HG02943 (cell line): ENCODE data around the gene RGCC.
A peak's percentile ranks its signal among the peaks of the same experiment; 100 is the strongest.

Source experiments
- ATAC-seq: cut with Tn5 transposase; IDR thresholded peaks from one replicate; pipeline ENCODE4 v1.9.1; 2021; ENCODE audit warnings: mild to moderate bottlenecking, low read depth, moderate library complexity; ENCODE audit not compliant: unreplicated experiment

RGCC gene

GRCh38 chr13:41452462-41452861 is 4.9 kb upstream of the RGCC start:
- ATAC-seq, result no peak

GRCh38 chr13:41453620-41454019 is 3.7 kb upstream of the RGCC start:
- ATAC-seq, result no peak

GRCh38 chr13:41454170-41454569 is 3.2 kb upstream of the RGCC start:
- no peak for ATAC-seq

- ATAC-seq, result no peak
These were observed 1.5 kb upstream of the RGCC start for GRCh38 chr13:41455725-41456419.

GRCh38 chr13:41457589-41458186 is 338 bp downstream of the RGCC start:
- ATAC-seq, result peak; percentile 27

GRCh38 chr13:41458187-41458760 is 924 bp downstream of the RGCC start:
- peak; percentile 18 for ATAC-seq

GRCh38 chr13:41458761-41459431 is 1.5 kb downstream of the RGCC start:
- no peak for ATAC-seq

GRCh38 chr13:41459432-41460073 is 2.2 kb downstream of the RGCC start:
- ATAC-seq, result no peak

- no peak for ATAC-seq
These were observed 2.7 kb downstream of the RGCC start for GRCh38 chr13:41460074-41460465.

- no peak for ATAC-seq
These were observed 3.6 kb downstream of the RGCC start for GRCh38 chr13:41460930-41461329.

GRCh38 chr13:41461527-41462139 is 4.3 kb downstream of the RGCC start:
- no peak for ATAC-seq

GRCh38 chr13:41462427-41462826 is 5.1 kb downstream of the RGCC start:
- ATAC-seq, result no peak

- no peak for ATAC-seq
These were observed 6.7 kb downstream of the RGCC start for GRCh38 chr13:41463838-41464602.

GRCh38 chr13:41465241-41465847 is 8.0 kb downstream of the RGCC start:
- ATAC-seq, result peak; percentile 87

GRCh38 chr13:41465898-41466320 is 8.6 kb downstream of the RGCC start:
- ATAC-seq, result no peak

- ATAC-seq, result no peak
These were observed 10.1 kb downstream of the RGCC start for GRCh38 chr13:41467425-41467945.

- ATAC-seq, result no peak
These were observed 11.3 kb downstream of the RGCC start for GRCh38 chr13:41468631-41469030.

- no peak for ATAC-seq
These were observed 12.8 kb downstream of the RGCC start for GRCh38 chr13:41470196-41470595.

- ATAC-seq, result no peak
These were observed 14.4 kb downstream of the RGCC start for GRCh38 chr13:41471785-41472184.
